Activated gamma-delta T cell treated with Interleukin-2 at 50 U/mL for 16 hours (primary cell): Measurements from ENCODE around the gene CLIP3.
A peak's percentile ranks its signal among the peaks of the same experiment; 100 is the strongest.
"Not testable (repeated sequence)": the region's sequence is repeated elsewhere in the genome, so short reads cannot be mapped to it uniquely, and the experiment has no call there.

Source experiments
- DNase-seq: peaks from one replicate; pipeline ENCODE4 v3.0.0-alpha.2; 2020

CLIP3 gene

GRCh38 chr19:36006955-36007354 is 25.7 kb downstream of the CLIP3 start:
- no peak for DNase-seq

DNA sequence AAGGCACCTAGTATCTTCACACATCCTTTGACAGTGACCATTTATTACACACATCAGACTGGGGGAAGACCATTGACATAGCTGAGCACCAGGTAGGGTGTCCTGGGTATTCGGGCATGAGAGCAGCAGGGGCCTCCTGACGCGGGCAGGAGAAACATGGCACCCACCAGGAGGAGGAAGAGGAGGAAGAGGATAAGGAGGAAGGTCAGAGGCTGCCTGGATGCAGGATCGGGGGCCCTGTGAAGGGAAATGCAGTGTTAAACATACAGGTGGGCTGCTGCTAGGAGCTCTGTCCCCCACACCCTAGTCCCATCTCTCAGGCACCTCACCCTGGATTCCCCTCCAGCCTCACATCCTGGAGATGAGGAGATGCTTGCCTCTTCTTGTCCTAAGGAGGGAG is 29.4 kb downstream of the CLIP3 start:
- DNase-seq, result no peak

GRCh38 chr19:36001605-36002004 is 31.1 kb downstream of the CLIP3 start:
- no peak for DNase-seq

DNA sequence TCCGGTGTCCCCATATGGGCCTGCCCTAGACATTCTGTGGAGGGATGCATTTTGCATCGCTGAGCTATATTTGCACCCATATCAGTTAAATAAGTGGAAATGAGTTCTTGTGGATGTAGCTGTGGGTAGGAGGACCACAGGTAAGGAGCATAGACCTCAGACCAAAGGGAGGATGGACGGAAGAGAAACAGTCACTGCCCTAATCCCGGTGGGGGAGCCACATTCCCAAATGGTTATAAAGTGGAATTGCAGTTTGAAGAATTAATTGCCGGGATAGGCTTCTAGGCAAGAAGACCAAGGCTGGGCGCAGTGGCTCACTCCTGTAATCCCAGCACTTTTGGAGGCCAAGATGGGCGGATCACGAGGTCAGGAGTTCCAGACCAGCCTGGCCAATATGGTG is 35.9 kb downstream of the CLIP3 start:
- DNase-seq, result no peak

- peak; percentile 91 for DNase-seq
Observed at GRCh38 chr19:35995048-35995993, 37.4 kb downstream of the CLIP3 start, which contains the start of gene SDHAF1. TSS of gene SDHAF1 (plus strand) at chr19:35995188. CDS start at chr19:35995275, 87 bp downstream.

- DNase-seq, result no peak
Observed at GRCh38 chr19:35993923-35994598, 38.6 kb downstream of the CLIP3 start.

GRCh38 chr19:35992907-35993765 is 39.5 kb downstream of the CLIP3 start:
- no peak for DNase-seq

DNA sequence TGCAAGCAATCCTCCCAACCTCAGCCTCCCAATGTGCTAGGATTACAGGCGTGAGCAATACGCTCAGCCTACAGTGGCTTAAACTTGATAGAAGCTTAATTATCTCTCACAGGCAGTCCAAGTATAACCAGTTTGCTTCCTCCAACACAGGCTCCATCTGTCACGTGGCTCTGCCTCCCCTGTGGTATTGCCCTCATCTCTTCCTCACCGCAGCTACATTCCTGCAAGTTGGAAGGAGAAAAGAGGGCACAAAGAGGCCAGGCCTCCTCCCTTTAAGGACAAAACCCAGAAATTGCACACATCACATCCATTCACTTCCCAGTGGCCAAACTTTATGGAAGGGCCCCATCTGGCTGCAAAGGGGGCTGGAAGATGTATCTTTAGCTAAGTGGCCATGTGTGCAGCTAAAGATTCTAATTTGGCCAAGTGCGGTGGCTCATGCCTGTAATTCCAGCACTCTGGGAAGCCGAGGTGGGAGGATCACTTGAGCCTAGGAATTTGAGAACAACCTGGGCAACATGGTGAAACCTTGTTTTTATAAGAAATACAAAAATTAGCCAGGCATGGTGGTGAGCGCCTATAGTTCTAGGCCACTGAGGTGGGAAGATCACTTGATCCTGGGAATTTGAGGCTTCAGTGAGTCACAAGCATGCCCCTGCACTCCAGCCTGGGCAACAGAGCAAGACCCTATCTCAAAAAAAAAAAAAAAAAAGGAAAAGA is 40.8 kb downstream of the CLIP3 start:
- no peak for DNase-seq

DNA sequence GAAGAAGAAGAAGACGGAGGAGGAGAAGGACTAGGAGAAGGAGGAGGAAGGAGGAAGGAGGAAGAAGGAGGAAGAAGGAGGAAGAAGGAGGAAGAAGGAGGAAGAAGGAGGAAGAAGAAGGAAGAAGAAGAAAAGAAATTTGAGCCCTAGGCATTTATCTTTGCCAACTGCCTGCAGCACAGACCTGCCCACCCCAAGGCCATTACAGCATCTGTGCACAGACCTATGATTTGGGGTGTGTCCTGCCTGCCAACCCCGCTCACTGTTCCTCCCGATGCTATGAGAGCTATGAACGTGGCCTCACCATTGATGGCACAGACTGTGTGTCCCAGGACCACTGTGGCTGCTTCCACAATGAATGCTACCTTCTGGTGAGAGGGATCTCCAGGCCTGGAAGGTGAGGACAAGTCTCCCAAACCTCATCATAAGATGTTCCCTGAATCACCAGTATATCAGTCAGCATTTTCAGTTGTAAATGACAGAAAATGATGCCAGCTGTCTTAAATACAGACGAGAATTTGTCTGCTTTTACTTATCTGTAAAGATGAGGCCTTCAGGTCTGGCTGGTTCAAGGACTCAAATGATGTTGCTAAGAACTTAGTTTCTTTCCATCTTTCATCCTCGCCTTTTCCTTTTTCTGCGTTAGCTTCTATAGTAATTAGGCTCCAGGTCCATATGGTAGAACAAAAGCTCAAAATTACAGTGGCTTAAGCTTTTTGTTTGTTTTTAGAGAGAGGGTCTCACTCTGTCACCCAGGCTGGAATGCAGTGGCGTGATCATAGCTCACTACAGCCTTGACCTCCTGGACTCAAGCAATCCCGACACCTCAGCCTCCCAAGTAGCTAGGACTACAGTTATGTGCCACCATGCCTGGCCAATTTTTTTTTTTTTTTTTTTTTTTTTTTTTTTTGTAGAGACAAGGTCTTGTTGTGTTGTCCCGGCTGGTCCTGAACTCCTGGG is 41.6 kb downstream of the CLIP3 start:
- DNase-seq, result no peak

DNA sequence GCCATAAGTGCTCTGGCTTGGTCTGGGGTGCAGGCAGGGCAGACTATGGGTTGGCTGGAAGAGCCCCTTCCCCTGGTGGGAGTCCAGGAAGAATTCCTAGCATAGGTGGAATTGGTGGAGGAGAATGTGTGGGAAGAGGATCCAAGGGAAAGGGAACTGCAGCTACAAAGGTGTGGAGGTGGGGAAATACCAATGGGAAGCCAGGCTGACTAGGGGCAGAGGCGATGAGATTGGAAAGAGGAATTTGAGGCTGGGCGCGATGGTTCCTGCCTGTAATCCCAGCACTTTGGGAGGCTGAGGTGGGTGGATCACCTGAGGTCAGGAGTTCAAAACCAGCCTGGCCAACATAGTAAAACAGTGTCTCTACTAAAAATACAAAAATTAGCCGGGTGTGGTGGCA is 42.5 kb downstream of the CLIP3 start:
- no peak for DNase-seq

- DNase-seq, result no peak
Observed at GRCh38 chr19:35988824-35989223, 43.8 kb downstream of the CLIP3 start.

- DNase-seq, result no peak
Observed at GRCh38 chr19:35987571-35987896, 45.1 kb downstream of the CLIP3 start.

DNA sequence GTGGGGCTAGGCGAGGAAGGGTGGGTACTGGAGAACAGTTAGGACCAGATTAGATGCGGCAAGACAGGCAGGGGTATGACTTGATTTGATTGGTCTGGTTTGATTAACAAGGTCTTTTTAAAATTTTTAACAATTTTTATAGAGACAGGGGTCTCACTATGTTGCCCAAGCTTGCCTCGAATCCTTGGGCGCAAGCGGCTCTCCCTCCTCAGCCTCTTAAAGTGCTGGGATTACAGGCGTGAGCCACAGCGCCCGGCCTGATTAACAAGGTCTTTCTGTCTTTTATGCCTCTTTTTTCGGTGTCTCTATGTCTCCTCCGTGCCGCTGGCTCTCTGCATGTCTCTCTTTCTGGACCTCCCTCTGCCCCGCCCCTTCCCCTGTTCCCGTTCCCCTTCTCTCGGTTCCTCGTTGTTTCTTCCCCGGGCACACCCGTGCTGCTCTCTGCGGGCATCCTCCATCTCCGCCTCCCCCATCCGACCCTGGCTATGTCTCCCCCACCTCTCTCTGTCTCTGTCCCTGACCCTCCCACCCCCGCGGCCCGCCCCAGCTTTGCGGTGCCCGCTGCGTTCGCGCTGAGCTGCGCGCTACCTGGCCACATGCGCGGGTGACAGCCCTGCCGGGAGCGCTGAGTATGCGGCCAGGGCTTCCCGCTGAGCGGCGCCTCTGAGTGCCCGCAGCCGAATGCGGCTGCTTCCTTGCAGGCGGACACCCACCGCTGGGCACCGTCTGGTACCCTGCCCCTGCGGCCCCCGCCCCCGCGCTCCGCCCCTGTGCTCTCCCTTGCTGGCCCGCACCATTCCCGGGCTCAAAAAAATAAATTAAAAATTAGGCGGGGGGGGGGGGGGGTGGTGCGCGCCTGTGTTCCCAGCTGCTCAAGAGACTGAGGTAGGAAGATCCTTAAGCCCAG is 45.8 kb downstream of the CLIP3 start:
- DNase-seq, result no peak

DNA sequence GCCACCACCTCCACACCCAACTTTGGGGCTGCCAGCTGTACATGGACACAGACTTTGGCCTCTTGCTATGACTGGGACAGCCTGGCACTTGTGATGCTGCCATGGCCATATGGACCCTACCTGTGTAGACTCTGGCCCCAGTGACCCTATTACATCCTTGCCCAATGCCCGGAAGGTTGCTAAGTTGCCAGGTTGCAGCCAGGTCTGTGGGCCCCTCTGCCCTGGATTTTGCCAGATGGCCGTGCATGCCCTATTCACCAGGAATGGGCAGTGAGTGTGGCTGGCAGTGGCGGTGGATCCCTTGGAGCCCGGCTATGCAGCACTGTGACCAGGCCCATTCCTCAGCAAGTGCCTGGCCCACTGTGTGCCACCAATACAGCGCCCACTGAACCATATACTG is 46.6 kb downstream of the CLIP3 start:
- no peak for DNase-seq

- DNase-seq, result no peak
Observed at GRCh38 chr19:35983177-35983576, 49.5 kb downstream of the CLIP3 start.

GRCh38 chr19:35980997-35981396 is 51.7 kb downstream of the CLIP3 start:
- DNase-seq, result not testable (repeated sequence)

GRCh38 chr19:35978832-35979365 is 53.8 kb downstream of the CLIP3 start:
- DNase-seq, result no peak

- no peak for DNase-seq
Observed at GRCh38 chr19:35978271-35978670, 54.4 kb downstream of the CLIP3 start.

GRCh38 chr19:35977446-35978222 is 55.0 kb downstream of the CLIP3 start:
- no peak for DNase-seq
